Erythroblast (primary cell): ENCODE results near the gene CACNB4.
"Not testable (repeated sequence)": the region's sequence is repeated elsewhere in the genome, so short reads cannot be mapped to it uniquely, and the experiment has no call there.

Experiments used
- DNase-seq, 2 experiments: peaks; one replicate each; lab custom pipeline; 2025; lab: John Stamatoyannopoulos, UW
- GATA1 ChIP-seq: IDR thresholded peaks from 2 replicates; pipeline ENCODE4 v1.6.1; 2011; ENCODE audit warnings: low read depth, mild to moderate bottlenecking, control low read depth, low read length, moderate library complexity
- POLR2A ChIP-seq: IDR thresholded peaks from 2 replicates; pipeline ENCODE4 v1.6.1; 2011; ENCODE audit warnings: mild to moderate bottlenecking, low read length

CACNB4 gene

GRCh38 chr2:152033011-152033925, 65.6 kb downstream of the CACNB4 start:
- TF ChIP-seq GATA1 (no peak), POLR2A (no peak)
- DNase-seq = no peak

GRCh38 chr2:152031747-152032306, 67.0 kb downstream of the CACNB4 start:
- DNase-seq = no peak
- TF ChIP-seq GATA1 (no peak), POLR2A (no peak)

GRCh38 chr2:152030596-152031328, 68.1 kb downstream of the CACNB4 start:
- not testable (repeated sequence) for DNase-seq

- TF ChIP-seq POLR2A (no peak), GATA1 (no peak)
These were observed 70.5 kb downstream of the CACNB4 start for GRCh38 chr2:152028182-152028862.

GRCh38 chr2:152025678-152026287, 73.1 kb downstream of the CACNB4 start:
- TF ChIP-seq GATA1 = no peak
- no peak for TF ChIP-seq POLR2A
- peak; percentile 80 to 91 for DNase-seq

More at GRCh38 chr2:152028182-152028862, 70.5 kb downstream of the CACNB4 start:
- DNase-seq = no peak

- DNase-seq = no peak
- TF ChIP-seq GATA1 (no peak), POLR2A (no peak)
These were observed 74.4 kb downstream of the CACNB4 start for GRCh38 chr2:152024477-152024876.

- DNase-seq = no peak
- TF ChIP-seq POLR2A (no peak), GATA1 (no peak)
These were observed 76.8 kb downstream of the CACNB4 start for GRCh38 chr2:152022090-152022489.

DNA sequence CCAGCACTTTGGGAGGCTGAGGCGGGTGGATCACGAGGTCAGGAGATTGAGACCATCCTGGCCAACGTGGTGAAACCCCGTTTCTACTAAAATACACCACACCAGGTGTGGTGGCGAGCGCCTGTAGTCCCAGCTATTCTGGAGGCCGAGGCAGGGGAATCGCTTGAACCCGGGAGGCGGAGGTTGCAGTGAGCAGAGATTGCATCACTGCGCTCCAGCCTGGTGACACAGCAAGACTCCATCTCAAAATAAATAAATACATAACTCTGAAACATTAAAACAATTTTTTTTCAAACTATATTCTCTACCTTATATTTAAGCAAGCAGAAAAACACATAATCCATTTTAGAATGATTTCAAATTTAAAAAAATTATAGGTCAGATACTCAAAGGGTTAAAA, 77.8 kb downstream of the CACNB4 start:
- DNase-seq = not testable (repeated sequence)

DNA sequence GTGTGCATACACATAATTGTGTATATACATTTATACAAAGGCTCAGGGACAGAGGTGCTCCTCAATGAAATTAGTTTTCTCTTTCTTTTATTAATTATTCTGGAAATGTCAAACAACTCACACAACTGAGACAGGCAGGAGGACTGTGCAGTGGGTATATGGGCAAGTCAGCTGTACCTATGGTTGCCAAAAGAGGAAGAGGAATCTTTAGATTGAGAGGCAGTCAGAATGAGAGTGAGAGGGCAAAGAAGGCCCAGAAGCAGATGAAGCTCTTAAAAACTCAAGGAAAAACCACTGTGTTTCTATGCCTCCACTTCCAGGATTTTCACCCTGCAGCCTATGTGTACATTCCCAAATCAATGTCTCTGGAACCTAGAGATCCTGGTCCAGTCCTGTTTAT, 79.1 kb downstream of the CACNB4 start:
- DNase-seq = no peak
- TF ChIP-seq GATA1 (no peak), POLR2A (no peak)

DNA sequence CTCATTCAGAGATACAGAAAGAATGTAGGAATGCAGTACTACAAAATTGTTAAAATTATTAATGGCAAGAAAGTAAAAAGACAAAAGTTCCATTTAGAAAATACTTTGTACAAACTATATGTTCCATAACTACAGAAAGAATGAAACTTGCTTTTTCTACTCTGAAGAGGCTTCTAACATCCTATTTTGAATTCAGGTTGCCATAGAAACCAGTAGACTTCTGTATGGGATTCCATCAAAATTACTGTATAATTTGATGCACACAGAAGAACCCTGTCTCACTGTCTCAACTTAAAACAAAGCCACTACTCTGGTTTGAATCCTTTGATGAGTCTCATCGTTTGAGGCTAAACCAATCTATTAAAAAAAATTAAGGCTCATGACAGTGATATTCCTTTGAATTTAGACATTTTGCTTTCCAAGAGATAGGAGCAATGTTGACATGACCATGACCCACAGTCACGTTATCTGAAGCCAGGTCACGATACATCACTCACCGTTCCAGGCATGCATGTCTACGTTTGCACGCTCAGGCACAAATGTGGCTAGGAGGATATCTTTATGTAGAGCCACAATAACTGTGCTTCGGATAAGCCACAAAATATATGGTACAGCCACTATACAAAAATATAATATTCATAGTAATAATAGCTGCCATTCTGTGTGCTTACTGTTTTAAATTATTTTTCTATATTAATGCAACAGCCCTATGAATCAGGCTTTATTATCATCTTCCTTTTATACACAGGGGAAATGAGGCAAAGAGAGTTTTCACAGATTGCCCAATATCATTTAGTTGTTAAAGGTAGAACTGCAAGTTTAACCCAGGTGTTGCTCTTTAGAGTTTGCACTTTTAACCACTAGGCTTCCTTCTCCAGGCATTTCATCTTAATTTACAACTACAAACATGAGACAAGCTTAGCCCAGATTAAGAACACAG, 82.4 kb downstream of the CACNB4 start:
- TF ChIP-seq POLR2A (no peak), GATA1 (no peak)
- no peak for DNase-seq

- no peak for TF ChIP-seq POLR2A
- no peak for TF ChIP-seq GATA1
- DNase-seq = no peak
These were observed 83.3 kb downstream of the CACNB4 start for GRCh38 chr2:152015552-152015951.

GRCh38 chr2:152012697-152013096, 86.1 kb downstream of the CACNB4 start:
- DNase-seq = no peak

GRCh38 chr2:152011724-152012123, 87.1 kb downstream of the CACNB4 start:
- no peak for TF ChIP-seq POLR2A
- no peak for TF ChIP-seq GATA1
- DNase-seq = no peak

More at GRCh38 chr2:152012697-152013096, 86.1 kb downstream of the CACNB4 start:
- TF ChIP-seq POLR2A = no peak
- no peak for TF ChIP-seq GATA1
